DMS53 treated with DMSO at 0.1 percent for 48 hours (cell line): ENCODE measurements around the gene RNPC3.
"Not testable (repeated sequence)": the region's sequence is repeated elsewhere in the genome, so short reads cannot be mapped to it uniquely, and the experiment has no call there.

Experiments
- DNase-seq: peaks from one replicate; lab custom pipeline; 2025; ENCODE audit not compliant: unreplicated experiment; lab: John Stamatoyannopoulos, UW

Gene RNPC3

GRCh38 chr1:103547840-103548239 is 22.3 kb downstream of the RNPC3 start:
- DNase-seq, result no peak

GRCh38 chr1:103560427-103560826 is 34.9 kb downstream of the RNPC3 start:
- no peak for DNase-seq

GRCh38 chr1:103561124-103561523 is 35.6 kb downstream of the RNPC3 start:
- DNase-seq, result not testable (repeated sequence)

GRCh38 chr1:103561643-103562395 is 36.3 kb downstream of the RNPC3 start:
- no peak for DNase-seq

GRCh38 chr1:103563056-103563455 is 37.6 kb downstream of the RNPC3 start:
- DNase-seq, result no peak

- DNase-seq, result no peak
Measured at GRCh38 chr1:103569493-103569892, 44.0 kb downstream of the RNPC3 start.

GRCh38 chr1:103571289-103571688 is 45.8 kb downstream of the RNPC3 start, which contains the start of gene AMY2B:
TSS of gene AMY2B (plus strand) at chr1:103571589. CDS start at chr1:103571603, 14 bp downstream.
- not testable (repeated sequence) for DNase-seq

- DNase-seq, result no peak
Measured at GRCh38 chr1:103576065-103576464, 50.6 kb downstream of the RNPC3 start.

GRCh38 chr1:103576784-103577183 is 51.3 kb downstream of the RNPC3 start:
- not testable (repeated sequence) for DNase-seq

- DNase-seq, result no peak
Measured at GRCh38 chr1:103582464-103582863, 57.0 kb downstream of the RNPC3 start.

- no peak for DNase-seq
Measured at GRCh38 chr1:103583887-103584286, 58.4 kb downstream of the RNPC3 start.

GRCh38 chr1:103584537-103584936 is 59.0 kb downstream of the RNPC3 start:
- DNase-seq, result no peak

GRCh38 chr1:103602740-103603139 is 77.2 kb downstream of the RNPC3 start:
- DNase-seq, result not testable (repeated sequence)
